Neuron (in vitro differentiated cells): Measurements from ENCODE around the gene RBM48.
"Not testable (repeated sequence)": the region's sequence is repeated elsewhere in the genome, so short reads cannot be mapped to it uniquely, and the experiment has no call there.

Experiments used
- H2AFZ ChIP-seq: one replicate; pipeline ENCODE4 v1.6.1; 2013; ENCODE audit warnings: low read depth, mild to moderate bottlenecking, inconsistent platforms, low read length, moderate library complexity
- H3K27me3 ChIP-seq: one replicate; pipeline ENCODE4 v1.6.1; 2013; ENCODE audit warnings: low read length; ENCODE audit not compliant: insufficient read depth
- H3K36me3 ChIP-seq: one replicate; pipeline ENCODE4 v1.6.1; 2013; ENCODE audit warnings: low read length; ENCODE audit not compliant: insufficient read depth
- H3K4me1 ChIP-seq: one replicate; pipeline ENCODE4 v1.6.1; 2013; ENCODE audit warnings: low read length; ENCODE audit not compliant: insufficient read depth
- H3K4me3 ChIP-seq: 2 replicates; pipeline ENCODE4 v1.5.1; 2013; ENCODE audit warnings: mild to moderate bottlenecking, low read length, moderate library complexity
- H3K9me3 ChIP-seq: one replicate; pipeline ENCODE4 v1.6.1; 2013; ENCODE audit warnings: low read length

RBM48 gene

GRCh38 chr7:92508946-92509345 is 19.6 kb upstream of the RBM48 start:
- H3K4me1 ChIP-seq = peaks cover 6% of the 10 kb centered on the region
- no peak overlapping the region for H3K4me3 ChIP-seq
- peaks cover 36% of the 10 kb centered on the region for H3K36me3 ChIP-seq
- no peaks in the 10 kb centered on the region for H3K9me3 ChIP-seq
- H3K27me3 ChIP-seq = no peaks in the 10 kb centered on the region
- H2AFZ ChIP-seq = no peak overlapping the region

GRCh38 chr7:92513167-92513902 is 15.3 kb upstream of the RBM48 start:
- peaks cover 44% of the 10 kb centered on the region for H3K36me3 ChIP-seq
- no peak overlapping the region for H2AFZ ChIP-seq
- no peaks in the 10 kb centered on the region for H3K9me3 ChIP-seq
- no peaks in the 10 kb centered on the region for H3K4me1 ChIP-seq
- H3K27me3 ChIP-seq = no peaks in the 10 kb centered on the region
- no peak overlapping the region for H3K4me3 ChIP-seq

- Histone ChIP-seq H3K27me3 (no peaks in the 10 kb centered on the region), H3K36me3 (peaks cover 51% of the 10 kb centered on the region), H3K4me3 (no peak overlapping the region), H2AFZ (no peak overlapping the region), H3K9me3 (no peaks in the 10 kb centered on the region), H3K4me1 (no peaks in the 10 kb centered on the region)
These were observed 11.0 kb upstream of the RBM48 start for GRCh38 chr7:92517631-92518030.

GRCh38 chr7:92520024-92520423 is 8.6 kb upstream of the RBM48 start:
- Histone ChIP-seq H3K9me3 (no peaks in the 10 kb centered on the region), H3K36me3 (peaks cover 39% of the 10 kb centered on the region), H2AFZ (no peak overlapping the region), H3K4me1 (no peaks in the 10 kb centered on the region), H3K4me3 (no peak overlapping the region), H3K27me3 (no peaks in the 10 kb centered on the region)

- Histone ChIP-seq H3K27me3 (no peaks in the 10 kb centered on the region), H3K4me3 (no peak overlapping the region), H3K36me3 (peaks cover 19% of the 10 kb centered on the region), H3K4me1 (peaks cover 14% of the 10 kb centered on the region), H2AFZ (no peak overlapping the region), H3K9me3 (no peaks in the 10 kb centered on the region)
These were observed 5.5 kb upstream of the RBM48 start for GRCh38 chr7:92523110-92523509.

GRCh38 chr7:92527300-92528187 is 1.1 kb upstream of the RBM48 start:
- Histone ChIP-seq H3K4me1 (peaks cover 20% of the 10 kb centered on the region), H3K36me3 (peaks cover 20% of the 10 kb centered on the region), H3K27me3 (no peaks in the 10 kb centered on the region), H3K4me3 (peak overlapping the region; percentile 85), H3K9me3 (no peaks in the 10 kb centered on the region), H2AFZ (peak overlapping the region; percentile 30)

GRCh38 chr7:92528958-92529264 is 316 bp downstream of the RBM48 start:
- H3K9me3 ChIP-seq = no peaks in the 10 kb centered on the region
- peak overlapping the region; percentile 44 for H2AFZ ChIP-seq
- peaks cover 20% of the 10 kb centered on the region for H3K4me1 ChIP-seq
- peak overlapping the region; percentile 92 for H3K4me3 ChIP-seq
- no peaks in the 10 kb centered on the region for H3K27me3 ChIP-seq
- peaks cover 33% of the 10 kb centered on the region for H3K36me3 ChIP-seq

GRCh38 chr7:92534572-92534971 is 6.0 kb downstream of the RBM48 start:
- Histone ChIP-seq H2AFZ (no peak overlapping the region), H3K4me1 (peaks cover 2% of the 10 kb centered on the region), H3K9me3 (no peaks in the 10 kb centered on the region), H3K27me3 (no peaks in the 10 kb centered on the region), H3K36me3 (peaks cover 75% of the 10 kb centered on the region), H3K4me3 (no peak overlapping the region)

- not testable (repeated sequence) for H2AFZ ChIP-seq, H3K4me1 ChIP-seq, H3K27me3 ChIP-seq, H3K4me3 ChIP-seq, H3K9me3 ChIP-seq, H3K36me3 ChIP-seq
These were observed 14.9 kb downstream of the RBM48 start for GRCh38 chr7:92543542-92543941.

GRCh38 chr7:92545116-92545515 is 16.5 kb downstream of the RBM48 start:
- H3K4me1 ChIP-seq, H3K27me3 ChIP-seq, H3K4me3 ChIP-seq, H3K36me3 ChIP-seq, H2AFZ ChIP-seq, H3K9me3 ChIP-seq: not testable (repeated sequence)

GRCh38 chr7:92546856-92547497 is 18.4 kb downstream of the RBM48 start:
- H3K9me3 ChIP-seq = peaks cover 2% of the 10 kb centered on the region
- no peaks in the 10 kb centered on the region for H3K4me1 ChIP-seq
- no peaks in the 10 kb centered on the region for H3K27me3 ChIP-seq
- no peak overlapping the region for H2AFZ ChIP-seq
- H3K4me3 ChIP-seq = no peak overlapping the region
- no peaks in the 10 kb centered on the region for H3K36me3 ChIP-seq

- Histone ChIP-seq H3K27me3 (no peaks in the 10 kb centered on the region), H3K4me3 (no peak overlapping the region), H2AFZ (no peak overlapping the region), H3K9me3 (peaks cover 2% of the 10 kb centered on the region), H3K36me3 (no peaks in the 10 kb centered on the region), H3K4me1 (no peaks in the 10 kb centered on the region)
These were observed 19.0 kb downstream of the RBM48 start for GRCh38 chr7:92547579-92547978.

- no peaks in the 10 kb centered on the region for H3K27me3 ChIP-seq
- H3K4me1 ChIP-seq = no peaks in the 10 kb centered on the region
- no peaks in the 10 kb centered on the region for H3K36me3 ChIP-seq
These were observed 21.6 kb downstream of the RBM48 start for GRCh38 chr7:92550194-92550593.

More at GRCh38 chr7:92550194-92550593, 21.6 kb downstream of the RBM48 start:
- H3K4me3 ChIP-seq = no peak overlapping the region
- H2AFZ ChIP-seq = no peak overlapping the region
- peaks cover 2% of the 10 kb centered on the region for H3K9me3 ChIP-seq
